IMR-90 (cell line): ENCODE results near the gene RBFOX2. TPM values are rescaled to one million over a fixed set of nuclear protein-coding genes. Genes with fewer than 3 reads are reported as not detected.

Experiments
- ATAC-seq: fragments of 200-7000 bp; cut with Tn5 transposase; 2 replicates; pipeline ENCODE4 v1.9.1; 2020; ENCODE audit warnings: low read depth, mild to moderate bottlenecking, moderate library complexity
- BruUV-seq: library from RNA; stranded (reverse); fragments of 400-500 nt; replicated peaks from 2 replicates; lab custom pipeline; 2021; lab: Mats Ljungman, UMichigan
- CTCF ChIA-PET: fragments of 300-600 bp; formaldehyde crosslinking; extraction: SDS; loops from one replicate; lab custom pipeline; 2021; ENCODE audit warnings: antibody characterized with exemption; lab: Yijun Ruan, JAX
- POLR2A ChIA-PET: fragments of 300-600 bp; sonication (Branson Sonifier 250); formaldehyde crosslinking; loops from one replicate; lab custom pipeline; 2022; ENCODE audit warnings: antibody characterized with exemption; ENCODE audit not compliant: unreplicated experiment; lab: Charles Lee
- DNase-seq: peaks from one replicate; pipeline ENCODE4 v3.0.0; 2013
- H2AFZ ChIP-seq: replicated peaks from 2 replicates; pipeline ENCODE3; 2013; ENCODE audit warnings: low read length, mild to moderate bottlenecking; ENCODE audit not compliant: poor library complexity
- H2AK5ac ChIP-seq: 2 replicates; pipeline ENCODE4 v1.6.1; 2013; ENCODE audit warnings: low read depth, low read length, inconsistent platforms
- H2AK9ac ChIP-seq: replicated peaks from 2 replicates; pipeline ENCODE3; 2013; ENCODE audit warnings: mild to moderate bottlenecking, low read depth, low read length, moderate library complexity; ENCODE audit not compliant: poor library complexity
- H2BK120ac ChIP-seq: 2 replicates; pipeline ENCODE4 v1.6.1; 2013; ENCODE audit warnings: low read depth, low read length, inconsistent platforms
- H2BK15ac ChIP-seq: 3 replicates; pipeline ENCODE4 v1.6.1; 2013; ENCODE audit warnings: low read depth, low read length, inconsistent platforms
- H2BK20ac ChIP-seq: 2 replicates; pipeline ENCODE4 v1.6.1; 2013; ENCODE audit warnings: low read depth, mild to moderate bottlenecking, inconsistent platforms, low read length, moderate library complexity
- H2BK5ac ChIP-seq: 2 replicates; pipeline ENCODE4 v1.6.1; 2013; ENCODE audit warnings: mild to moderate bottlenecking, low read depth, low read length, inconsistent platforms; ENCODE audit not compliant: poor library complexity, severe bottlenecking
- H3K14ac ChIP-seq: replicated peaks from 2 replicates; pipeline ENCODE4 v1.6.1; 2013; ENCODE audit warnings: low read depth, low read length, inconsistent platforms
- H3K18ac ChIP-seq: 2 replicates; pipeline ENCODE4 v1.6.1; 2013; ENCODE audit warnings: low read depth, low read length, control low read depth
- H3K23ac ChIP-seq: 2 replicates; pipeline ENCODE4 v1.6.1; 2013; ENCODE audit warnings: low read depth, low read length, inconsistent platforms
- H3K27ac ChIP-seq: 2 replicates; pipeline ENCODE4 v1.5.1; 2013; ENCODE audit warnings: mild to moderate bottlenecking, control low read depth, low read length; ENCODE audit not compliant: insufficient read depth
- H3K27me3 ChIP-seq: 2 replicates; pipeline ENCODE4 v1.6.1; 2013; ENCODE audit warnings: low read length; ENCODE audit not compliant: control insufficient read depth, insufficient read depth
- H3K36me3 ChIP-seq: 2 replicates; pipeline ENCODE4 v1.6.1; 2013; ENCODE audit warnings: low read length, mixed read lengths; ENCODE audit not compliant: control insufficient read depth, insufficient read depth
- H3K4ac ChIP-seq: 2 replicates; pipeline ENCODE4 v1.6.1; 2013; ENCODE audit warnings: low read depth, low read length, inconsistent platforms
- H3K4me1 ChIP-seq: 2 replicates; pipeline ENCODE4 v1.6.1; 2013; ENCODE audit warnings: low read length, mixed read lengths; ENCODE audit not compliant: control insufficient read depth, insufficient read depth
- H3K4me2 ChIP-seq: 2 replicates; pipeline ENCODE4 v1.6.1; 2013; ENCODE audit warnings: low read depth, mild to moderate bottlenecking, control low read depth, low read length, moderate library complexity
- H3K4me3 ChIP-seq: 2 replicates; pipeline ENCODE4 v1.5.1; 2013; ENCODE audit warnings: low read depth, mild to moderate bottlenecking, control low read depth, low read length, moderate library complexity; ENCODE audit not compliant: insufficient read depth
- H3K56ac ChIP-seq: 2 replicates; pipeline ENCODE4 v1.6.1; 2013; ENCODE audit warnings: low read length, inconsistent platforms; ENCODE audit not compliant: insufficient read depth; ENCODE audit errors: extremely low read depth
- H3K79me1 ChIP-seq, 2 experiments: 2 replicates each; pipeline ENCODE4 v1.6.1; 2013; ENCODE audit warnings: low read length in 2 of 2, inconsistent platforms in 1 of 2, low read depth in 1 of 2
- H3K9ac ChIP-seq: 2 replicates; pipeline ENCODE4 v1.6.1; 2013; ENCODE audit warnings: low read depth, low read length, control low read depth
- H3K9me1 ChIP-seq: 2 replicates; pipeline ENCODE4 v1.6.1; 2013; ENCODE audit warnings: low read length, inconsistent platforms; ENCODE audit not compliant: insufficient read depth
- H3K9me3 ChIP-seq: 2 replicates; pipeline ENCODE4 v1.6.1; 2013; ENCODE audit warnings: low read length; ENCODE audit not compliant: control insufficient read depth, insufficient read depth
- H4K20me1 ChIP-seq: 2 replicates; pipeline ENCODE4 v1.6.1; 2013; ENCODE audit warnings: low read length, inconsistent platforms; ENCODE audit not compliant: insufficient read depth
- H4K5ac ChIP-seq: 2 replicates; pipeline ENCODE4 v1.6.1; 2013; ENCODE audit warnings: mild to moderate bottlenecking, low read depth, low read length, control low read depth
- H4K8ac ChIP-seq, 2 experiments: 2 replicates each; pipeline ENCODE4 v1.6.1; 2013; ENCODE audit warnings: low read depth in 2 of 2, low read length in 2 of 2, control low read depth in 1 of 2, inconsistent platforms in 1 of 2
- H4K91ac ChIP-seq: 2 replicates; pipeline ENCODE4 v1.6.1; 2013; ENCODE audit warnings: low read depth, low read length, inconsistent platforms; ENCODE audit not compliant: insufficient read depth
- BHLHE40 ChIP-seq: fragments of 150-350 bp; IDR thresholded peaks from 2 replicates; pipeline ENCODE4 v1.6.1; 2016; ENCODE audit warnings: mild to moderate bottlenecking, low read depth, low read length
- CEBPB ChIP-seq: IDR thresholded peaks from 2 replicates; pipeline ENCODE4 v1.6.1; 2012; ENCODE audit warnings: low read depth, low read length, improper control_type of control experiment
- CHD1 ChIP-seq: IDR thresholded peaks from 2 replicates; pipeline ENCODE4 v1.6.1; 2012; ENCODE audit warnings: low read depth, low read length, improper control_type of control experiment
- CTCF ChIP-seq: conservative IDR thresholded peaks from 2 replicates; pipeline ENCODE4 v1.5.1; 2012; ENCODE audit warnings: mild to moderate bottlenecking, low read depth, low read length, improper control_type of control experiment
- FOS ChIP-seq: fragments of 150-350 bp; IDR thresholded peaks from 2 replicates; pipeline ENCODE4 v1.6.1; 2016; ENCODE audit warnings: low read depth, low read length
- MAFK ChIP-seq: IDR thresholded peaks from 2 replicates; pipeline ENCODE4 v1.6.1; 2012; ENCODE audit warnings: low read depth, low read length, improper control_type of control experiment
- MAZ ChIP-seq: IDR thresholded peaks from 2 replicates; pipeline ENCODE4 v1.6.1; 2012; ENCODE audit warnings: low read depth, mild to moderate bottlenecking, low read length, improper control_type of control experiment, moderate library complexity, borderline replicate concordance
- NFE2L2 ChIP-seq: fragments of 150-350 bp; IDR thresholded peaks from 2 replicates; pipeline ENCODE4 v1.6.1; 2016; ENCODE audit warnings: low read depth, mild to moderate bottlenecking, low read length
- POLR2A ChIP-seq: IDR thresholded peaks from 2 replicates; pipeline ENCODE4 v1.6.1; 2012; ENCODE audit warnings: mild to moderate bottlenecking, low read depth, low read length
- RAD21 ChIP-seq: IDR thresholded peaks from 2 replicates; pipeline ENCODE4 v1.6.1; 2012; ENCODE audit warnings: low read length, improper control_type of control experiment
- RCOR1 ChIP-seq: IDR thresholded peaks from 2 replicates; pipeline ENCODE4 v1.6.1; 2012; ENCODE audit warnings: mild to moderate bottlenecking, low read length, improper control_type of control experiment; ENCODE audit not compliant: insufficient replicate concordance
- RFX5 ChIP-seq: IDR thresholded peaks from 2 replicates; pipeline ENCODE4 v1.8.0; 2012; ENCODE audit warnings: low read depth, mild to moderate bottlenecking, low read length, moderate library complexity
- SMC3 ChIP-seq: fragments of 150-350 bp; IDR thresholded peaks from 2 replicates; pipeline ENCODE4 v1.6.1; 2016; ENCODE audit warnings: low read depth, mild to moderate bottlenecking, antibody characterized with exemption, low read length, moderate library complexity
- WGBS, 2 experiments: methylation state at CpG; one replicate each; pipeline versions ENCODE4 v1.1.5 to v1.1.7; 2013; ENCODE audit warnings: missing lambda C conversion rate in 2 of 2; ENCODE audit not compliant: insufficient read length in 1 of 2; ENCODE audit errors: extremely low coverage in 2 of 2; 5-methylcytosine and 5-hydroxymethylcytosine counted together
- dilution Hi-C: fragments of 300-500 bp; cut with HindIII; formaldehyde crosslinking; loops from one replicate; pipeline ENCODE4 v1.14.3; 2018; ENCODE audit warnings: low sequenced_read_pairs; ENCODE audit not compliant: unreplicated experiment
- in situ Hi-C: fragments of 300-500 bp; cut with MboI; formaldehyde crosslinking; loops from 3 replicates; pipeline ENCODE4 v1.14.3; 2019; ENCODE audit warnings: low sequenced_read_pairs, inconsistent platforms, mixed read lengths
- intact Hi-C: fragments of 100-400 bp; cut with micrococcal nuclease; formaldehyde crosslinking; loops from 2 replicates; pipeline ENCODE4 v1.10.0; 2022
- polyA plus RNA-seq, 3 experiments: library from polyadenylated mRNA; depleted of rRNA; stranded (reverse); fragments of >200 nt; gene quantifications; 2 replicates each; pipeline ENCODE4 v1.2.3, GENCODE V29; 2012; ENCODE audit warnings: low replicate concordance in 1 of 3
- total RNA-seq: library from RNA; depleted of rRNA; stranded (reverse); fragments of >200 nt; gene quantifications from 2 replicates; pipeline ENCODE4 v1.2.3, GENCODE V29; 2012
- TF ChIP-seq, protein P1 (sequence below): fragments of 150-350 bp; IDR thresholded peaks from 2 replicates; pipeline ENCODE4 v1.6.1; 2016; ENCODE audit warnings: low read depth, mild to moderate bottlenecking, low read length, moderate library complexity, borderline replicate concordance
- TF ChIP-seq, protein P2 (sequence below): fragments of 150-350 bp; IDR thresholded peaks from 2 replicates; pipeline ENCODE4 v1.6.1; 2017; ENCODE audit warnings: mild to moderate bottlenecking, antibody characterized with exemption, low read length, low read depth

RBFOX2 gene
- total and polyA plus RNA-seq, 2 of the 4 experiments (the other 2 are of a cell fraction) = 146 to 178 TPM

GRCh38 chr22:35882211-35883030 lies 146.2 kb downstream of the RBFOX2 start:
- Histone ChIP-seq H2AK5ac (no peak overlapping the region), H3K18ac (no peak overlapping the region), H2AK9ac (no peak overlapping the region), H3K4me1 (peaks cover 12% of the 10 kb centered on the region), H3K4me3 (no peak overlapping the region), H2BK120ac (no peak overlapping the region), H3K9me1 (peaks cover 19% of the 10 kb centered on the region), H3K14ac (peak overlapping the region; percentile 9; the same call in 1 of the 2 replicates), H4K91ac (no peak overlapping the region), H2BK20ac (no peak overlapping the region), H3K79me1 (peaks cover 44 to 48% of the 10 kb centered on the region in 2 experiments), H3K27ac (no peak overlapping the region), H3K4me2 (peak overlapping the region; percentile 4), H2BK5ac (no peak overlapping the region), H4K8ac (no peak overlapping the region), H4K20me1 (peaks cover 46% of the 10 kb centered on the region), H3K4ac (no peak overlapping the region), H2AFZ (no peak overlapping the region), H4K5ac (no peak overlapping the region), H3K23ac (no peak overlapping the region), H3K9ac (no peak overlapping the region), H3K27me3 (no peaks in the 10 kb centered on the region), H2BK15ac (no peak overlapping the region), H3K9me3 (no peaks in the 10 kb centered on the region), H3K56ac (no peak overlapping the region), H3K36me3 (no peaks in the 10 kb centered on the region)
- peak; percentile 41 for DNase-seq
- intact Hi-C loops = no loop called here
- ChIA-PET CTCF (interaction anchor here (0.6 kb wide), 2 partner anchors 22 to 184 kb away, joined by 3 read pairs; no protein-coding TSS in a partner anchor), POLR2A (no interaction called here)
- dilution Hi-C loops = no loop called here
- 60% methylated on average over 1 of the region's 5 CpGs; no CpG with 5 or more reads in 1 of the 2 experiments for WGBS, 2 experiments
- peak; percentile 30 for ATAC-seq
- in situ Hi-C loops = no loop called here
- no TSS peak for BruUV-seq
- TF ChIP-seq RCOR1 = no peak
- no peak for TF ChIP-seq NFE2L2
- no peak for TF ChIP-seq SMC3
- TF ChIP-seq MAZ = no peak
- TF ChIP-seq POLR2A = no peak
- TF ChIP-seq MAFK = no peak
- no peak for TF ChIP-seq CHD1
- TF ChIP-seq RFX5 = no peak
- no peak for TF ChIP-seq CTCF
- TF ChIP-seq, protein P1, sequence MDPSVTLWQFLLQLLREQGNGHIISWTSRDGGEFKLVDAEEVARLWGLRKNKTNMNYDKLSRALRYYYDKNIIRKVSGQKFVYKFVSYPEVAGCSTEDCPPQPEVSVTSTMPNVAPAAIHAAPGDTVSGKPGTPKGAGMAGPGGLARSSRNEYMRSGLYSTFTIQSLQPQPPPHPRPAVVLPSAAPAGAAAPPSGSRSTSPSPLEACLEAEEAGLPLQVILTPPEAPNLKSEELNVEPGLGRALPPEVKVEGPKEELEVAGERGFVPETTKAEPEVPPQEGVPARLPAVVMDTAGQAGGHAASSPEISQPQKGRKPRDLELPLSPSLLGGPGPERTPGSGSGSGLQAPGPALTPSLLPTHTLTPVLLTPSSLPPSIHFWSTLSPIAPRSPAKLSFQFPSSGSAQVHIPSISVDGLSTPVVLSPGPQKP = no peak
- no peak for TF ChIP-seq BHLHE40
- no peak for TF ChIP-seq CEBPB
- TF ChIP-seq, protein P2, sequence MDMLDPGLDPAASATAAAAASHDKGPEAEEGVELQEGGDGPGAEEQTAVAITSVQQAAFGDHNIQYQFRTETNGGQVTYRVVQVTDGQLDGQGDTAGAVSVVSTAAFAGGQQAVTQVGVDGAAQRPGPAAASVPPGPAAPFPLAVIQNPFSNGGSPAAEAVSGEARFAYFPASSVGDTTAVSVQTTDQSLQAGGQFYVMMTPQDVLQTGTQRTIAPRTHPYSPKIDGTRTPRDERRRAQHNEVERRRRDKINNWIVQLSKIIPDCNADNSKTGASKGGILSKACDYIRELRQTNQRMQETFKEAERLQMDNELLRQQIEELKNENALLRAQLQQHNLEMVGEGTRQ = no peak
- TF ChIP-seq FOS = no peak
- no peak for TF ChIP-seq RAD21
